H9 (cell line): ENCODE results near the gene SKIDA1. TPM values are rescaled to one million over a fixed set of nuclear protein-coding genes. Genes with fewer than 3 reads are reported as not detected.

Experiments used
- DNase-seq: peaks from one replicate; pipeline ENCODE4 v3.0.0-alpha.2; 2017
- H2AFZ ChIP-seq: one replicate; pipeline ENCODE4 v1.6.1; 2013; ENCODE audit warnings: mild to moderate bottlenecking, low read length, control low read depth, moderate library complexity
- H2AK5ac ChIP-seq: 2 replicates; pipeline ENCODE4 v1.6.1; 2013; ENCODE audit warnings: low read length, control low read depth, mixed read lengths; ENCODE audit not compliant: insufficient read length
- H2BK120ac ChIP-seq: one replicate; pipeline ENCODE4 v1.6.1; 2013; ENCODE audit warnings: low read depth, mild to moderate bottlenecking, low read length, control low read depth, inconsistent platforms; ENCODE audit not compliant: poor library complexity, severe bottlenecking
- H2BK12ac ChIP-seq: 2 replicates; pipeline ENCODE4 v1.6.1; 2013; ENCODE audit warnings: low read length, control low read depth, mixed read lengths, low read depth; ENCODE audit not compliant: insufficient read length
- H2BK15ac ChIP-seq: 2 replicates; pipeline ENCODE4 v1.6.1; 2013; ENCODE audit warnings: low read depth, low read length, control low read depth
- H2BK20ac ChIP-seq: one replicate; pipeline ENCODE4 v1.6.1; 2013; ENCODE audit warnings: low read depth, mild to moderate bottlenecking, low read length, control low read depth, inconsistent platforms; ENCODE audit not compliant: poor library complexity, severe bottlenecking
- H2BK5ac ChIP-seq: 2 replicates; pipeline ENCODE4 v1.6.1; 2013; ENCODE audit warnings: low read length, control low read depth, mixed read lengths; ENCODE audit not compliant: insufficient read length
- H3K14ac ChIP-seq: 2 replicates; pipeline ENCODE4 v1.6.1; 2013; ENCODE audit warnings: low read length, control low read depth; ENCODE audit not compliant: insufficient read depth
- H3K18ac ChIP-seq: 2 replicates; pipeline ENCODE4 v1.6.1; 2013; ENCODE audit warnings: low read depth, mild to moderate bottlenecking, mixed read lengths, low read length, control low read depth; ENCODE audit not compliant: insufficient read length
- H3K23ac ChIP-seq: 2 replicates; pipeline ENCODE4 v1.6.1; 2013; ENCODE audit warnings: low read length, control low read depth, mixed read lengths, low read depth; ENCODE audit not compliant: insufficient read length
- H3K23me2 ChIP-seq: 2 replicates; pipeline ENCODE4 v1.6.1; 2013; ENCODE audit warnings: low read depth, mild to moderate bottlenecking, mixed read lengths, low read length, control low read depth; ENCODE audit not compliant: insufficient read length, poor library complexity, severe bottlenecking
- H3K27ac ChIP-seq: 2 replicates; pipeline ENCODE4 v1.5.1; 2013; ENCODE audit warnings: low read length, control low read depth, mixed read lengths, low read depth; ENCODE audit not compliant: insufficient read length
- H3K27me3 ChIP-seq: 2 replicates; pipeline ENCODE4 v1.6.1; 2013; ENCODE audit warnings: low read length, control low read depth, inconsistent platforms; ENCODE audit not compliant: insufficient read depth
- H3K4ac ChIP-seq: 2 replicates; pipeline ENCODE4 v1.6.1; 2013; ENCODE audit warnings: low read depth, mild to moderate bottlenecking, control low read depth, inconsistent platforms, low read length, moderate library complexity
- H3K4me1 ChIP-seq: 2 replicates; pipeline ENCODE4 v1.6.1; 2013; ENCODE audit warnings: low read length, control low read depth, inconsistent platforms; ENCODE audit not compliant: insufficient read depth
- H3K4me2 ChIP-seq: 2 replicates; pipeline ENCODE4 v1.6.1; 2013; ENCODE audit warnings: low read length, control low read depth, mixed read lengths; ENCODE audit not compliant: insufficient read length, insufficient read depth
- H3K56ac ChIP-seq: 2 replicates; pipeline ENCODE4 v1.6.1; 2013; ENCODE audit warnings: low read depth, mild to moderate bottlenecking, mixed read lengths, low read length, control low read depth; ENCODE audit not compliant: insufficient read length
- H3K79me1 ChIP-seq: 2 replicates; pipeline ENCODE4 v1.6.1; 2013; ENCODE audit warnings: low read depth, mild to moderate bottlenecking, moderate library complexity, low read length, control low read depth, inconsistent platforms; ENCODE audit not compliant: insufficient read depth, poor library complexity, severe bottlenecking
- H3K79me2 ChIP-seq: 2 replicates; pipeline ENCODE4 v1.6.1; 2013; ENCODE audit warnings: low read length, control low read depth, inconsistent platforms; ENCODE audit not compliant: insufficient read depth
- H3K9ac ChIP-seq: 2 replicates; pipeline ENCODE4 v1.6.1; 2013; ENCODE audit warnings: low read length, control low read depth, mixed read lengths; ENCODE audit not compliant: insufficient read length; ENCODE audit errors: extremely low read depth
- H3K9me3 ChIP-seq: one replicate; pipeline ENCODE4 v1.6.1; 2013; ENCODE audit warnings: low read depth, low read length, inconsistent platforms; ENCODE audit not compliant: control insufficient read depth
- H3T11ph ChIP-seq: one replicate; pipeline ENCODE4 v1.6.1; 2013; ENCODE audit warnings: mild to moderate bottlenecking, low read length, control low read depth, inconsistent platforms
- H4K20me1 ChIP-seq: one replicate; pipeline ENCODE4 v1.6.1; 2013; ENCODE audit not compliant: control insufficient read depth, insufficient read length, insufficient read depth
- H4K5ac ChIP-seq: 2 replicates; pipeline ENCODE4 v1.6.1; 2013; ENCODE audit warnings: low read depth, mild to moderate bottlenecking, mixed read lengths, low read length, control low read depth; ENCODE audit not compliant: insufficient read length
- H4K8ac ChIP-seq: replicated peaks from 2 replicates; pipeline ENCODE4 v1.6.1; 2013; ENCODE audit warnings: low read length, control low read depth, mixed read lengths, low read depth; ENCODE audit not compliant: insufficient read length
- H4K91ac ChIP-seq: 2 replicates; pipeline ENCODE4 v1.6.1; 2013; ENCODE audit warnings: low read depth, mild to moderate bottlenecking, moderate library complexity, mixed read lengths, low read length, control low read depth; ENCODE audit not compliant: insufficient read length
- H3K27ac Mint-ChIP-seq, 3 experiments: 2 replicates in 2 of 3; 3 replicates in 1 of 3; pipeline ENCODE4 v1.8.0; 2020 to 2021; ENCODE audit warnings: mixed read lengths in 3 of 3, mild to moderate bottlenecking in 1 of 3, moderate library complexity in 1 of 3
- H3K27me3 Mint-ChIP-seq: 2 replicates; pipeline ENCODE4 v1.8.0; 2021; ENCODE audit warnings: low read depth, mild to moderate bottlenecking, moderate library complexity, mixed read lengths
- H3K36me3 Mint-ChIP-seq, 3 experiments: 2 replicates in 2 of 3; 3 replicates in 1 of 3; pipeline ENCODE4 v1.8.0; 2020 to 2021; ENCODE audit warnings: low read depth in 3 of 3, mixed read lengths in 3 of 3; ENCODE audit not compliant: insufficient read depth in 1 of 3
- H3K4me1 Mint-ChIP-seq, 2 experiments: 2 replicates each; pipeline ENCODE4 v1.8.0; 2020; ENCODE audit warnings: mixed read lengths in 2 of 2
- H3K4me3 Mint-ChIP-seq, 2 experiments: 2 replicates in 1 of 2; 3 replicates in 1 of 2; pipeline ENCODE4 v1.8.0; 2020 to 2021; ENCODE audit warnings: mild to moderate bottlenecking in 2 of 2, mixed read lengths in 2 of 2, moderate library complexity in 1 of 2
- H3K9me3 Mint-ChIP-seq, 2 experiments: 2 replicates in 1 of 2; 3 replicates in 1 of 2; pipeline ENCODE4 v1.8.0; 2020; ENCODE audit warnings: mild to moderate bottlenecking in 2 of 2, mixed read lengths in 2 of 2, moderate library complexity in 1 of 2
- WGBS: extraction: QIAGEN DNeasy Blood & Tissue Kit; methylation state at CpG from one replicate; pipeline ENCODE4 v1.1.7; 2013; ENCODE audit warnings: missing lambda C conversion rate, low lambda C conversion rate, mixed read lengths; ENCODE audit not compliant: insufficient read length; ENCODE audit errors: extremely low coverage; 5-methylcytosine and 5-hydroxymethylcytosine counted together
- total RNA-seq: library from RNA; stranded (reverse); gene quantifications from 2 replicates; pipeline ENCODE4 v1.2.1, GENCODE V29; 2021
- TF ChIP-seq, protein P1 (sequence below): fragments of 200-600 bp; sonication (generic); conservative IDR thresholded peaks from 3 replicates; pipeline ENCODE4 v1.8.0; 2021; ENCODE audit warnings: antibody characterized with exemption, mild to moderate bottlenecking

SKIDA1 gene
- total RNA-seq, 1 experiment from 2014 or later = 5.9 TPM

DNA sequence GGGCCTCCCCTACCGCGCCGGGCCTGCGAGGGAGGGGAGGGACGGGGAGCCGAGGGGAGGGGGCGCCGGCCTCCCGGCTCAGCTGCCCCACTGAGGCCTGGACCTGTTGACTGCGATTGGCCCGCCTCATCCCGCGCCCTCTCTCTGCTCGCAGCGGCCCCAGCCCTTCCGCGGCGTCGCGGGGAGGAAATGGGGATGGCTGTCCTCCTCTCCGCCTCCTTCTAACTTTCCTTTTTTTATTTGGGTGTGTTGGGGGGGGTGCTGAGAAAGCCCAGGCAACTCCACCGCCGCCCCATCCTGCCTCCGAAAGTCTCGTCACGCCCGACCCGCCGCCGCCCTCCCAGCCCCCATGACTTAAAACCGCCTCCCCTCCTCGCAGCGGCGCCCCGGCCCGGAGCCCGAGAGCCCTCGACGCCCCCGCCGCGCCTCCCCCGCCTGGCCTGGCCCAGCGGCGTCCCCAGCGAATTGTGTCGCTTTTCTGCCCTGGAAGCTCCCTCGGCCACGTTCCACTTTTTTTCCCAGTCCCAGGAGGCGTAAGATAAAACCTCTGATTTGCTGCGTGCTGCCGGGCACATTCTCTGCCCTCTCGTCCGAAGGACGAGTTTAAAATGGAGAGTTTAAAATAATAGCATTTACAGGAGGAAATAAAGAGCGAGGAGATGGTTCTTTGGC lies 842 bp upstream of the SKIDA1 start:
- peaks cover 57 to 60% of the 10 kb centered on the region in 2 experiments for H3K4me1 Mint-ChIP-seq
- H3K9me3 Mint-ChIP-seq = no peaks in the 10 kb centered on the region; a peak in 2 of 5 replicates
- Histone ChIP-seq H3K23ac (no peak overlapping the region), H2BK15ac (no peak overlapping the region), H3K27ac (peak overlapping the region; percentile 76), H4K5ac (no peak overlapping the region), H3K9ac (peak overlapping the region; percentile 79), H4K20me1 (no peaks in the 10 kb centered on the region), H3K14ac (peak overlapping the region; percentile 95), H4K8ac (no peak overlapping the region), H2BK12ac (no peak overlapping the region), H3T11ph (no peak overlapping the region), H3K23me2 (peaks cover 20% of the 10 kb centered on the region), H3K18ac (peak overlapping the region; percentile 86), H3K27me3 (no peaks in the 10 kb centered on the region), H2AK5ac (no peak overlapping the region), H2BK20ac (no peak overlapping the region), H2BK5ac (no peak overlapping the region), H3K56ac (no peak overlapping the region), H3K79me1 (no peaks in the 10 kb centered on the region), H3K4me2 (peak overlapping the region; percentile 80), H3K9me3 (no peaks in the 10 kb centered on the region), H4K91ac (no peak overlapping the region), H3K79me2 (no peaks in the 10 kb centered on the region), H2AFZ (no peak overlapping the region), H3K4ac (no peak overlapping the region; the same call in 1 of the 2 replicates), H3K4me1 (no peaks in the 10 kb centered on the region), H2BK120ac (peak overlapping the region; percentile 52)
- TF ChIP-seq, protein P1, sequence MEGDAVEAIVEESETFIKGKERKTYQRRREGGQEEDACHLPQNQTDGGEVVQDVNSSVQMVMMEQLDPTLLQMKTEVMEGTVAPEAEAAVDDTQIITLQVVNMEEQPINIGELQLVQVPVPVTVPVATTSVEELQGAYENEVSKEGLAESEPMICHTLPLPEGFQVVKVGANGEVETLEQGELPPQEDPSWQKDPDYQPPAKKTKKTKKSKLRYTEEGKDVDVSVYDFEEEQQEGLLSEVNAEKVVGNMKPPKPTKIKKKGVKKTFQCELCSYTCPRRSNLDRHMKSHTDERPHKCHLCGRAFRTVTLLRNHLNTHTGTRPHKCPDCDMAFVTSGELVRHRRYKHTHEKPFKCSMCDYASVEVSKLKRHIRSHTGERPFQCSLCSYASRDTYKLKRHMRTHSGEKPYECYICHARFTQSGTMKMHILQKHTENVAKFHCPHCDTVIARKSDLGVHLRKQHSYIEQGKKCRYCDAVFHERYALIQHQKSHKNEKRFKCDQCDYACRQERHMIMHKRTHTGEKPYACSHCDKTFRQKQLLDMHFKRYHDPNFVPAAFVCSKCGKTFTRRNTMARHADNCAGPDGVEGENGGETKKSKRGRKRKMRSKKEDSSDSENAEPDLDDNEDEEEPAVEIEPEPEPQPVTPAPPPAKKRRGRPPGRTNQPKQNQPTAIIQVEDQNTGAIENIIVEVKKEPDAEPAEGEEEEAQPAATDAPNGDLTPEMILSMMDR = no peak
- H3K4me3 Mint-ChIP-seq = peak overlapping the region; percentile 78 to 91
- WGBS = no CpG with 5 or more reads among the region's 56 CpGs
- no peaks in the 10 kb centered on the region; a peak in 1 of 7 replicates for H3K36me3 Mint-ChIP-seq
- H3K27ac Mint-ChIP-seq = peak overlapping the region; percentile 95 to 99 (median 99)
- peak; percentile 80 for DNase-seq
- H3K27me3 Mint-ChIP-seq = no peaks in the 10 kb centered on the region
